K562 (cell line): ENCODE data around the gene PRR5. TPM values are rescaled to one million over a fixed set of nuclear protein-coding genes. Genes with fewer than 3 reads are reported as not detected.

Experiments
- KLF10 ChIP-seq: fragments of 250-450 bp; sonication (Bioruptor Pico); IDR thresholded peaks from 2 replicates; pipeline ENCODE4 v1.6.1; 2021; ENCODE audit warnings: matching md5 sums
- MECOM ChIP-seq: fragments of 250-450 bp; sonication (Bioruptor Pico); IDR thresholded peaks from 2 replicates; pipeline ENCODE4 v1.8.0; 2022; ENCODE audit warnings: inconsistent platforms
- SREBF2 ChIP-seq: sonication (generic); formaldehyde crosslinking; IDR thresholded peaks from 2 replicates; pipeline ENCODE4 v1.4.0; 2020; ENCODE audit warnings: mild to moderate bottlenecking, missing genetic modification reagents
- ZNF408 ChIP-seq: fragments of 250-450 bp; sonication (Bioruptor Pico); IDR thresholded peaks from 2 replicates; pipeline ENCODE4 v1.4.0; 2020; ENCODE audit warnings: low read depth, mild to moderate bottlenecking, moderate library complexity
- polyA plus RNA-seq, 8 experiments: library from polyadenylated mRNA; depleted of rRNA in 4 of 8; stranded (reverse) in 5 of 8; unstranded in 3 of 8; fragments of >200 nt; fragmentation: Nextera tagmentation in 2 of 8; fragmentation: Illumina TruSeq in 1 of 8; extraction: Ambion mirVana in 2 of 8; extraction: Trizol in 1 of 8; gene quantifications; 2 replicates each; pipeline versions ENCODE4 v1.2.1 to v1.2.3, GENCODE V29; 2011 to 2014; ENCODE audit warnings: inconsistent platforms in 1 of 8, missing spikeins in 1 of 8
- total RNA-seq, 7 experiments: library from RNA; depleted of rRNA in 6 of 7; stranded (reverse); fragments of >200 nt in 6 of 7; fragmentation: Illumina TruSeq in 2 of 7; extraction: Trizol in 2 of 7; gene quantifications; 2 replicates each; pipeline versions ENCODE4 v1.2.1 to v1.2.3, GENCODE V29; 2011 to 2021; ENCODE audit warnings: low replicate concordance in 1 of 7
- TF ChIP-seq, protein P1 (sequence below): fragments of 450-650 bp; IDR thresholded peaks from 2 replicates; pipeline ENCODE4 v1.6.1; 2018; ENCODE audit not compliant: partially characterized antibody
- TF ChIP-seq, protein P2 (sequence below), 2 experiments: fragments of 450-650 bp; IDR thresholded peaks; 2 replicates each; pipeline ENCODE4 v1.6.1; 2016; ENCODE audit warnings: mild to moderate bottlenecking in 2 of 2, borderline replicate concordance in 1 of 2, low read depth in 1 of 2, moderate library complexity in 1 of 2

Gene PRR5
- total and polyA plus RNA-seq, 9 of the 15 experiments (the other 6 are each of a cell fraction or from before 2014, with no cell fraction given) = 0.13 to 21.0 (median 7.5) TPM

- TF ChIP-seq, protein P1, sequence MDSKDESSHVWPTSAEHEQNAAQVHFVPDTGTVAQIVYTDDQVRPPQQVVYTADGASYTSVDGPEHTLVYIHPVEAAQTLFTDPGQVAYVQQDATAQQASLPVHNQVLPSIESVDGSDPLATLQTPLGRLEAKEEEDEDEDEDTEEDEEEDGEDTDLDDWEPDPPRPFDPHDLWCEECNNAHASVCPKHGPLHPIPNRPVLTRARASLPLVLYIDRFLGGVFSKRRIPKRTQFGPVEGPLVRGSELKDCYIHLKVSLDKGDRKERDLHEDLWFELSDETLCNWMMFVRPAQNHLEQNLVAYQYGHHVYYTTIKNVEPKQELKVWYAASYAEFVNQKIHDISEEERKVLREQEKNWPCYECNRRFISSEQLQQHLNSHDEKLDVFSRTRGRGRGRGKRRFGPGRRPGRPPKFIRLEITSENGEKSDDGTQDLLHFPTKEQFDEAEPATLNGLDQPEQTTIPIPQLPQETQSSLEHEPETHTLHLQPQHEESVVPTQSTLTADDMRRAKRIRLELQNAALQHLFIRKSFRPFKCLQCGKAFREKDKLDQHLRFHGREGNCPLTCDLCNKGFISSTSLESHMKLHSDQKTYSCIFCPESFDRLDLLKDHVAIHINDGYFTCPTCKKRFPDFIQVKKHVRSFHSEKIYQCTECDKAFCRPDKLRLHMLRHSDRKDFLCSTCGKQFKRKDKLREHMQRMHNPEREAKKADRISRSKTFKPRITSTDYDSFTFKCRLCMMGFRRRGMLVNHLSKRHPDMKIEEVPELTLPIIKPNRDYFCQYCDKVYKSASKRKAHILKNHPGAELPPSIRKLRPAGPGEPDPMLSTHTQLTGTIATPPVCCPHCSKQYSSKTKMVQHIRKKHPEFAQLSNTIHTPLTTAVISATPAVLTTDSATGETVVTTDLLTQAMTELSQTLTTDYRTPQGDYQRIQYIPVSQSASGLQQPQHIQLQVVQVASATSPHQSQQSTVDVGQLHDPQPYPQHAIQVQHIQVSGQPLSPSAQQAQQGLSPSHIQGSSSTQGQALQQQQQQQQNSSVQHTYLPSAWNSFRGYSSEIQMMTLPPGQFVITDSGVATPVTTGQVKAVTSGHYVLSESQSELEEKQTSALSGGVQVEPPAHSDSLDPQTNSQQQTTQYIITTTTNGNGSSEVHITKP = no peak
- TF ChIP-seq, protein P2, sequence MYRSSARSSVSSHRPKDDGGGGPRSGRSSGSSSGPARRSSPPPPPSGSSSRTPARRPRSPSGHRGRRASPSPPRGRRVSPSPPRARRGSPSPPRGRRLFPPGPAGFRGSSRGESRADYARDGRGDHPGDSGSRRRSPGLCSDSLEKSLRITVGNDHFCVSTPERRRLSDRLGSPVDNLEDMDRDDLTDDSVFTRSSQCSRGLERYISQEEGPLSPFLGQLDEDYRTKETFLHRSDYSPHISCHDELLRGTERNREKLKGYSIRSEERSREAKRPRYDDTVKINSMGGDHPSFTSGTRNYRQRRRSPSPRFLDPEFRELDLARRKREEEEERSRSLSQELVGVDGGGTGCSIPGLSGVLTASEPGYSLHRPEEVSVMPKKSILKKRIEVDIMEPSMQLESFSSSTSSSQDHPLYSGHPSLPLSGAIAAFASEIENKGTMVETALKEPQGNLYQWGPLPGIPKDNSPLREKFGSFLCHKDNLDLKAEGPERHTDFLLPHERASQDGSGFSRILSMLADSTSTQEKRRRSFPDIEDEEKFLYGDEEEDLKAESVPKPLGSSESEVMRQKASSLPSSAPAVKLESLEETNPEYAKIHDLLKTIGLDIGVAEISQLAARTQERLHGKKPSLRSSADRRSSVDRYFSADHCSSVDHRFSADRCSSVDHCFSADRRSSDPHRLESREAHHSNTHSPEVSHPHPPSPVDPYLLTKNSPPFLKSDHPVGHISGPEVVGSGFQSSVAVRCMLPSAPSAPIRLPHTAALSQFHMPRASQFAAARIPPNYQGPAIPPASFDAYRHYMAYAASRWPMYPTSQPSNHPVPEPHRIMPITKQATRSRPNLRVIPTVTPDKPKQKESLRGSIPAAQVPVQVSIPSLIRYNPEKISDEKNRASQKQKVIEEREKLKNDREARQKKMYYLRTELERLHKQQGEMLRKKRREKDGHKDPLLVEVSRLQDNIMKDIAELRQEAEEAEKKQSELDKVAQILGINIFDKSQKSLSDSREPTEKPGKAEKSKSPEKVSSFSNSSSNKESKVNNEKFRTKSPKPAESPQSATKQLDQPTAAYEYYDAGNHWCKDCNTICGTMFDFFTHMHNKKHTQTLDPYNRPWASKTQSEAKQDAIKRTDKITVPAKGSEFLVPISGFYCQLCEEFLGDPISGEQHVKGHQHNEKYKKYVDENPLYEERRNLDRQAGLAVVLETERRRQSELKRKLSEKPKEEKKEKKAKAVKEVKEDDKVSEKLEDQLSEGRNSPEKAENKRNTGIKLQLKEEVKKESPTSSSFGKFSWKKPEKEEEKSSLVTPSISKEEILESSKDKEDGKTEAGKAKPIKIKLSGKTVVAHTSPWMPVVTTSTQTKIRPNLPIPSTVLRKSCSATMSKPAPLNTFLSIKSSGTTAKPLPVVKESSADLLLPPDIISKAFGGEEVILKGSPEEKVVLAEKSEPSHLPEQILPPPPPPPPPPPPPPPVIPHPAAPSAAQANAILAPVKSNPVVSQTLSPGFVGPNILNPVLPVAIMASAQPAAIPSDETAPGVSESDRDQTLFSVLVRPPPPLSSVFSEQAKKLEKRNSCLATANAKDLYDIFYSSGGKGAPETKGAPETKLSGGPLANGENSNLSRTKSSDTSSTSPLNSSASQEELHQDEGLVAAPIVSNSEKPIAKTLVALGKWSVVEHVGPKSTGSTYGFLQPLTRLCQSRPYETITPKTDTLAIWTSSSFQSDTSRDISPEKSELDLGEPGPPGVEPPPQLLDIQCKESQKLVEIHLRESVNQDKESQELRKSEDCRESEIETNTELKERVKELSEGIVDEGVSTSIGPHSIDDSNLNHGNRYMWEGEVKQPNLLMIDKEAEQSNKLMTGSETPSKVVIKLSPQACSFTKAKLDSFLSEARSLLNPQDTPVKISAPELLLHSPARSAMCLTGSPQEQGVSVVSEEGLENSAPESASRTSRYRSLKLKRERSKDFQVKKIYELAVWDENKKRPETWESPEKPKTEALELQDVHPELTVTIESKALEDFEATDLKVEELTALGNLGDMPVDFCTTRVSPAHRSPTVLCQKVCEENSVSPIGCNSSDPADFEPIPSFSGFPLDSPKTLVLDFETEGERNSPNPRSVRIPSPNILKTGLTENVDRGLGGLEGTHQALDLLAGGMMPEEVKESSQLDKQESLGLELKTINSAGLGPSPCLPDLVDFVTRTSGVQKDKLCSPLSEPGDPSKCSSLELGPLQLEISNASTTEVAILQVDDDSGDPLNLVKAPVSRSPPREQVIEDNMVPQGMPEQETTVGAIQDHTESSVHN (IDR thresholded peaks at IDR 0.05; ENCODE audit: borderline replicate concordance in 1 of 2, low read depth in 1 of 2) = no peak
- TF ChIP-seq MECOM (no peak), ZNF408 (no peak), SREBF2 (CRISPR knock-in tag) (no peak), KLF10 (CRISPR knock-in tag) (no peak)
Measured at GRCh38 chr22:44711241-44711560, 9.2 kb downstream of the PRR5 start (continued).
